H1 (cell line): ENCODE results near the gene PTTG1IP. TPM values are rescaled to one million over a fixed set of nuclear protein-coding genes. Genes with fewer than 3 reads are reported as not detected.
A peak's percentile ranks its signal among the peaks of the same experiment; 100 is the strongest.

Experiments used
- CTCF ChIA-PET: fragments of 300-600 bp; sonication (Branson Sonifier 250); formaldehyde crosslinking; loops from one replicate; lab custom pipeline; 2021; ENCODE audit not compliant: partially characterized antibody; lab: Charles Lee
- POLR2A ChIA-PET: fragments of 300-600 bp; sonication (Branson Sonifier 250); formaldehyde crosslinking; loops from one replicate; lab custom pipeline; 2021; ENCODE audit warnings: inconsistent platforms; ENCODE audit not compliant: partially characterized antibody; lab: Charles Lee
- DNase-seq, 2 experiments: peaks; one replicate each; pipeline versions ENCODE4 v3.0.0 to v3.0.0-alpha.2; 2010 to 2022; ENCODE audit warnings: low spot score in 2 of 2, low read depth in 1 of 2, mixed read lengths in 1 of 2
- FAIRE-seq: peaks from 2 replicates; lab custom pipeline; 2011; peaks lifted over from hg19 to GRCh38; lab: Jason Lieb, UNC
- H2AFZ ChIP-seq: 2 replicates; pipeline ENCODE4 v1.8.1; 2012; ENCODE audit warnings: low read length, inconsistent platforms
- H2AK5ac ChIP-seq: 2 replicates; pipeline ENCODE4 v1.6.1; 2013; ENCODE audit warnings: low read depth, low read length
- H2BK120ac ChIP-seq: replicated peaks from 2 replicates; pipeline ENCODE3; 2013; ENCODE audit warnings: low read depth, low read length, inconsistent platforms
- H2BK12ac ChIP-seq: 2 replicates; pipeline ENCODE4 v1.6.1; 2013; ENCODE audit warnings: low read depth, low read length
- H2BK15ac ChIP-seq: 2 replicates; pipeline ENCODE4 v1.6.1; 2013; ENCODE audit warnings: low read length
- H2BK20ac ChIP-seq: 2 replicates; pipeline ENCODE4 v1.6.1; 2013; ENCODE audit warnings: low read length
- H2BK5ac ChIP-seq: 2 replicates; pipeline ENCODE4 v1.6.1; 2013; ENCODE audit warnings: low read depth, low read length
- H3K14ac ChIP-seq: 2 replicates; pipeline ENCODE4 v1.6.1; 2013; ENCODE audit warnings: inconsistent platforms; ENCODE audit not compliant: insufficient read length
- H3K18ac ChIP-seq: 2 replicates; pipeline ENCODE4 v1.6.1; 2013; ENCODE audit warnings: low read length; ENCODE audit errors: extremely low read depth
- H3K23ac ChIP-seq: 2 replicates; pipeline ENCODE4 v1.6.1; 2013; ENCODE audit warnings: inconsistent platforms; ENCODE audit not compliant: insufficient read length
- H3K23me2 ChIP-seq: 2 replicates; pipeline ENCODE4 v1.6.1; 2013; ENCODE audit warnings: low read depth, low read length
- H3K27ac ChIP-seq: 2 replicates; pipeline ENCODE4 v1.6.1; 2011; ENCODE audit warnings: low read depth, low read length, inconsistent platforms
- H3K27me3 ChIP-seq, 4 experiments: replicated peaks in 1 of 4; 1 replicate in 1 of 4; 2 replicates in 3 of 4; pipeline versions ENCODE4 v1.6.1 to v1.8.1; 2011 to 2013; ENCODE audit warnings: low read length in 3 of 4, mild to moderate bottlenecking in 3 of 4, inconsistent platforms in 2 of 4, mixed read lengths in 2 of 4, moderate library complexity in 1 of 4; ENCODE audit not compliant: control insufficient read depth in 3 of 4, insufficient read depth in 3 of 4; ENCODE audit errors: extremely low read depth in 1 of 4
- H3K36me3 ChIP-seq, 4 experiments: 2 replicates each; pipeline versions ENCODE4 v1.6.1 to v1.8.1; 2011 to 2013; ENCODE audit warnings: mild to moderate bottlenecking in 4 of 4, low read length in 3 of 4, moderate library complexity in 2 of 4, control low read depth in 1 of 4, inconsistent platforms in 1 of 4; ENCODE audit not compliant: insufficient read depth in 4 of 4, control insufficient read depth in 2 of 4
- H3K4ac ChIP-seq: replicated peaks from 2 replicates; pipeline ENCODE3; 2013; ENCODE audit warnings: low read length, low read depth, mixed read lengths, inconsistent platforms; ENCODE audit not compliant: insufficient read length
- H3K4me1 ChIP-seq, 4 experiments: replicated peaks in 1 of 4; 1 replicate in 1 of 4; 2 replicates in 3 of 4; pipeline versions ENCODE4 v1.6.1 to v1.8.1; 2011 to 2013; ENCODE audit warnings: low read length in 3 of 4, inconsistent platforms in 2 of 4, mixed read lengths in 1 of 4; ENCODE audit not compliant: insufficient read depth in 4 of 4, control insufficient read depth in 3 of 4
- H3K4me2 ChIP-seq, 2 experiments: 2 replicates each; pipeline versions ENCODE4 v1.6.1 to v1.8.1; 2011 to 2013; ENCODE audit warnings: low read depth in 2 of 2, low read length in 2 of 2, control low read depth in 1 of 2, inconsistent platforms in 1 of 2, mild to moderate bottlenecking in 1 of 2; ENCODE audit not compliant: insufficient read depth in 1 of 2
- H3K4me3 ChIP-seq, 4 experiments: fragments of 200-600, 300-600 bp in 1 of 4; sonication (generic), shearing (Covaris generic), sonication (Bioruptor Twin) in 1 of 4; 2 replicates each; pipeline versions ENCODE4 v1.5.1 to v1.8.1; 2011 to 2016; ENCODE audit warnings: low read length in 4 of 4, low read depth in 3 of 4, control low read depth in 2 of 4, inconsistent platforms in 2 of 4, mild to moderate bottlenecking in 2 of 4, mixed read lengths in 1 of 4, moderate library complexity in 1 of 4; ENCODE audit not compliant: insufficient read depth in 2 of 4; ENCODE audit errors: extremely low read depth in 1 of 4
- H3K56ac ChIP-seq: replicated peaks from 2 replicates; pipeline ENCODE3; 2013; ENCODE audit warnings: low read depth, mild to moderate bottlenecking, mixed read lengths, low read length, inconsistent platforms; ENCODE audit not compliant: insufficient read length
- H3K79me1 ChIP-seq: 2 replicates; pipeline ENCODE4 v1.6.1; 2013; ENCODE audit warnings: low read depth, low read length, control low read depth
- H3K79me2 ChIP-seq, 2 experiments: 2 replicates each; pipeline versions ENCODE4 v1.6.1 to v1.8.1; 2012 to 2013; ENCODE audit warnings: low read length in 2 of 2, mild to moderate bottlenecking in 2 of 2, inconsistent platforms in 1 of 2; ENCODE audit not compliant: insufficient read depth in 2 of 2, control insufficient read depth in 1 of 2
- H3K9ac ChIP-seq, 4 experiments: replicated peaks in 1 of 4; 1 replicate in 1 of 4; 2 replicates in 3 of 4; pipeline versions ENCODE4 v1.6.1 to v1.8.1; 2011 to 2013; ENCODE audit warnings: low read depth in 3 of 4, low read length in 3 of 4, control low read depth in 2 of 4, mild to moderate bottlenecking in 2 of 4, moderate library complexity in 2 of 4, inconsistent platforms in 1 of 4; ENCODE audit errors: extremely low read depth in 1 of 4
- H3K9me3 ChIP-seq, 2 experiments: 2 replicates each; pipeline versions ENCODE4 v1.6.1 to v1.8.1; 2012 to 2013; ENCODE audit warnings: mild to moderate bottlenecking in 2 of 2, moderate library complexity in 2 of 2, control low read depth in 1 of 2, inconsistent platforms in 1 of 2, low read depth in 1 of 2, low read length in 1 of 2, mixed read lengths in 1 of 2; ENCODE audit not compliant: insufficient read depth in 2 of 2
- H4K20me1 ChIP-seq, 2 experiments: replicated peaks in 1 of 2; 2 replicates each; pipeline versions ENCODE3 to v1.8.1; 2011 to 2013; ENCODE audit warnings: inconsistent platforms in 2 of 2, low read length in 2 of 2, mild to moderate bottlenecking in 1 of 2; ENCODE audit not compliant: insufficient read depth in 2 of 2, control insufficient read depth in 1 of 2
- H4K5ac ChIP-seq: 2 replicates; pipeline ENCODE4 v1.6.1; 2013; ENCODE audit warnings: low read length, low read depth, mixed read lengths, inconsistent platforms; ENCODE audit not compliant: insufficient read length
- H4K8ac ChIP-seq: 2 replicates; pipeline ENCODE4 v1.8.0; 2013; ENCODE audit warnings: mild to moderate bottlenecking, moderate library complexity, low read length, inconsistent platforms; ENCODE audit not compliant: insufficient read depth; ENCODE audit errors: extremely low read depth
- H4K91ac ChIP-seq: replicated peaks from 2 replicates; pipeline ENCODE3; 2013; ENCODE audit warnings: low read length, mixed read lengths, inconsistent platforms; ENCODE audit not compliant: insufficient read length
- BRCA1 ChIP-seq: IDR thresholded peaks from 2 replicates; pipeline ENCODE4 v1.6.1; 2012; ENCODE audit warnings: low read depth, low read length, improper control_type of control experiment
- KDM5A ChIP-seq: fragments of 200-600 bp; IDR thresholded peaks from 2 replicates; pipeline ENCODE4 v1.7.1; 2012; ENCODE audit warnings: mild to moderate bottlenecking, low read length, inconsistent platforms, mixed read lengths
- POLR2A ChIP-seq, 2 experiments: IDR thresholded peaks; 1 replicate in 1 of 2; 2 replicates in 1 of 2; pipeline ENCODE4 v1.6.1; 2011; ENCODE audit warnings: low read depth in 2 of 2, low read length in 2 of 2, mild to moderate bottlenecking in 2 of 2; ENCODE audit errors: control extremely low read depth in 1 of 2
- POU5F1 ChIP-seq: IDR thresholded peaks from 2 replicates; pipeline ENCODE4 v1.6.1; 2011; ENCODE audit warnings: low read depth, mild to moderate bottlenecking, low read length, moderate library complexity
- RBBP5 ChIP-seq: IDR thresholded peaks from 2 replicates; pipeline ENCODE4 v1.7.1; 2012; ENCODE audit warnings: low read depth, mild to moderate bottlenecking, inconsistent platforms, low read length, moderate library complexity, borderline replicate concordance
- RNF2 ChIP-seq: fragments of 200-900, 300-1000 bp; sonication (generic); IDR thresholded peaks from 2 replicates; pipeline ENCODE4 v1.7.1; 2016; ENCODE audit warnings: borderline replicate concordance, low read depth, mild to moderate bottlenecking, antibody characterized with exemption, low read length; ENCODE audit not compliant: poor library complexity, severe bottlenecking; ENCODE audit errors: missing control alignments
- SIN3A ChIP-seq, 2 experiments: IDR thresholded peaks in 1 of 2; conservative IDR thresholded peaks in 1 of 2; 2 replicates each; pipeline ENCODE4 v1.6.1; 2011 to 2012; ENCODE audit warnings: low read length in 2 of 2, improper control_type of control experiment in 1 of 2, low read depth in 1 of 2, mild to moderate bottlenecking in 1 of 2
- TAF1 ChIP-seq: IDR thresholded peaks from 2 replicates; pipeline ENCODE4 v1.6.1; 2011; ENCODE audit warnings: mild to moderate bottlenecking, low read depth, low read length
- WGBS, 2 experiments: shearing (Covaris generic) in 1 of 2; methylation state at CpG; one replicate each; pipeline versions ENCODE4 v1.1.6 to v1.1.7; 2013 to 2015; ENCODE audit warnings: low lambda C conversion rate in 2 of 2, mixed read lengths in 2 of 2, inconsistent platforms in 1 of 2, low coverage in 1 of 2, missing lambda C conversion rate in 1 of 2; ENCODE audit not compliant: insufficient replicate concordance in 2 of 2, insufficient coverage in 1 of 2, insufficient read length in 1 of 2; ENCODE audit errors: extremely low coverage in 1 of 2, missing lambda C conversion rate in 1 of 2; 5-methylcytosine and 5-hydroxymethylcytosine counted together
- polyA plus RNA-seq, 7 experiments: library from polyadenylated mRNA; depleted of rRNA in 3 of 7; stranded (reverse) in 5 of 7; unstranded in 2 of 7; fragments of >200 nt in 5 of 7; fragments of 200-250 nt in 2 of 7; gene quantifications; 1 replicate in 5 of 7; 2 replicates in 1 of 7; 4 replicates in 1 of 7; pipeline versions ENCODE4 v1.2.1 to v1.2.3, GENCODE V29; 2011 to 2013; ENCODE audit warnings: missing spikeins in 2 of 7, mixed read lengths in 2 of 7
- total RNA-seq: library from RNA; stranded (reverse); fragmentation: NEBNext Ultra II Directional; extraction: Animal tissue kit (Norgen Biotek cat#: 25700); gene quantifications from 2 replicates; pipeline ENCODE4 v1.2.1, GENCODE V29; 2021

Gene PTTG1IP
- total and polyA plus RNA-seq, 2 of the 8 experiments (the other 6 are each of a cell fraction or from before 2014, with no cell fraction given) = 90.8 to 130 TPM

DNA sequence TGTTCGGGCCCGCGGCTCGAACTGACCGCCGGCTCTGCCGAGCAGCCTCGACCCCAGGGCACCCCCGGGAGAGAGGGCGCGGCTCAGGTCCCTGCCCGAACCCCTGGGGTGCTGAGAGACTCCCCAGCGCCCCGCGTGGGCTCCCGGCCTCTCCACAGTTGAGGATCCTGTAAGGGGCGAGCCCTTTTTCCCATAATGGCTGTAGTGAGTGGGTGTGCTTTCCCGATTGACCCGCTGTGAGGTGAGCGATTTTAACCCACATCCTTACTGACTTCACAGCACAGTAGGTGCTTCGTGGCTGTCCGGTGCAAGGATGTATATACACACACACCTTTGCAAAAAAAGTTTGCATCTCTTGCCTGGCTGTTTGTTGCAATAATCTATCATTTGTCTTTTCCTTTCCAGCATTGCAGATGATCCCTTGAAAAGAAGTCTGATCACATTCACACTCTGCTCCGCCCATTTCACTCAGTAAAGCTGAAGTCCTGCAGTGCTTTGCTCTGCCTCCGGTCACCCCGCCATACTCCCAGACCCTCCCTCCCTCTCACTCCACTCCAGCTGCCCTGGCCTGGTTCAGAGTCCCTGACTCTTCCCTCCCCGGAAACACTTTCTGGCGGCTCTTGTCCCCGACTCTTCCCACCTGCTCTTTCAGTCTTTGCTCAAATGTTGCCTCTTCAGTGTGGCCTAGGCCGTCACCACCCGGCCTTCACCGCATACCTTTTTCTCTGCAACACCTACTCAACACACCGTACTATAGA, 70.9 kb downstream of the PTTG1IP start:
- Histone ChIP-seq H2BK20ac (no peak overlapping the region), H3K4me2 (peak overlapping the region; percentile 81 to 88), H3K4me1 (peaks cover 0 to 12% (median 1%) of the 10 kb centered on the region in 4 experiments; a peak in 3 of 7 replicates), H3K27ac (no peak overlapping the region), H4K5ac (no peak overlapping the region), H4K91ac (no peak overlapping the region), H3K27me3 (no peaks in the 10 kb centered on the region), H3K23me2 (peaks cover 5% of the 10 kb centered on the region), H3K4ac (no peak overlapping the region), H2BK12ac (no peak overlapping the region; the same call in 1 of the 2 replicates), H2BK120ac (no peak overlapping the region), H2AFZ (no peak overlapping the region), H3K23ac (no peak overlapping the region), H2AK5ac (no peak overlapping the region), H3K9me3 (no peaks in the 10 kb centered on the region), H3K79me1 (peaks cover 2% of the 10 kb centered on the region; the same call in 1 of the 2 replicates), H4K20me1 (peaks cover 8 to 11% of the 10 kb centered on the region in 2 experiments), H3K18ac (no peak overlapping the region), H3K56ac (no peak overlapping the region), H2BK15ac (0 out of 2 replicates have a peak overlapping the region, but pooled peaks have one; percentile 47), H3K36me3 (peaks cover 0 to 35% (median 21%) of the 10 kb centered on the region in 4 experiments; a peak in 7 of 8 replicates), H3K79me2 (peaks cover 13 to 39% of the 10 kb centered on the region in 2 experiments), H2BK5ac (no peak overlapping the region), H3K9ac (peak overlapping the region; percentile 25 to 67 (median 56)), H4K8ac (peak overlapping the region; percentile 45), H3K4me3 (peak overlapping the region; percentile 59 to 93 (median 80)), H3K14ac (no peak overlapping the region)
- POLR2A ChIA-PET = interaction anchor here (0.6 to 8.0 kb wide), 12 partner anchors 8 to 302 kb away, joined by 3 to 72 read pairs (median 6); partner anchors contain the start of gene PTTG1IP
- DNase-seq (no peak), FAIRE-seq (no peak)
- 39% methylated on average over 19 of the region's 32 CpGs; no CpG with 5 or more reads in 1 of the 2 experiments for WGBS, 2 experiments
- TF ChIP-seq KDM5A = no peak
- no peak for TF ChIP-seq RNF2
- TF ChIP-seq RBBP5 = 0 out of 2 replicates have a peak, but pooled peaks have one; percentile 0
- TF ChIP-seq POU5F1 = no peak
- no peak for TF ChIP-seq SIN3A (conservative IDR thresholded peaks at IDR 0.05 in 1 of 2, IDR thresholded peaks at IDR 0.05 in 1 of 2; ENCODE audit: low read depth in 1 of 2, low read length in 2 of 2)
- TF ChIP-seq TAF1 = 0 out of 2 replicates have a peak, but pooled peaks have one; percentile 17
- TF ChIP-seq BRCA1 = no peak
- TF ChIP-seq POLR2A (IDR thresholded peaks at IDR 0.05; ENCODE audit: control extremely low read depth in 1 of 2, low read depth in 2 of 2, low read length in 2 of 2) = no peak
- CTCF ChIA-PET = interaction anchor here (0.6 to 2.5 kb wide), 7 partner anchors 9 to 307 kb away, joined by 3 to 8 read pairs (median 4); no protein-coding TSS in a partner anchor
